Measurements from ENCODE around the gene DUSP1. TPM values are rescaled to one million over a fixed set of nuclear protein-coding genes. Genes with fewer than 3 reads are reported as not detected.

Gene DUSP1
- total RNA-seq, 1 donor from 2014 or later = 40.7 TPM

GRCh38 chr5:172744123-172745104 lies 26.6 kb downstream of the DUSP1 start:
- Mint-ChIP-seq H3K36me3 (ENCODE audit: insufficient read depth) (peaks cover 3% of the 10 kb centered on the region), H3K27me3 (peaks cover 3% of the 10 kb centered on the region), H3K4me3 (ENCODE audit: low read depth) (no peak overlapping the region), H3K27ac (peak overlapping the region; percentile 38), H3K4me1 (ENCODE audit: low read depth) (peaks cover 7% of the 10 kb centered on the region), H3K9me3 (ENCODE audit: low read depth) (peaks cover 8% of the 10 kb centered on the region)
- DNase-seq (ENCODE audit: low spot score, unreplicated experiment) = no peak
- no peak for TF ChIP-seq CTCF (IDR thresholded peaks at IDR 0.05; ENCODE audit: unreplicated experiment)

GRCh38 chr5:172743112-172743959 lies 27.7 kb downstream of the DUSP1 start:
- TF ChIP-seq CTCF (IDR thresholded peaks at IDR 0.05; ENCODE audit: unreplicated experiment) = no peak
- peaks cover 7% of the 10 kb centered on the region for H3K4me1 Mint-ChIP-seq (ENCODE audit: low read depth)
- peaks cover 3% of the 10 kb centered on the region for H3K27me3 Mint-ChIP-seq

GRCh38 chr5:172741206-172741582 lies 29.8 kb downstream of the DUSP1 start:
- H3K4me3 Mint-ChIP-seq (ENCODE audit: low read depth) = no peak overlapping the region
- H3K27me3 Mint-ChIP-seq = no peaks in the 10 kb centered on the region
- no peaks in the 10 kb centered on the region for H3K9me3 Mint-ChIP-seq (ENCODE audit: low read depth)
- H3K36me3 Mint-ChIP-seq (ENCODE audit: insufficient read depth) = no peaks in the 10 kb centered on the region
- H3K27ac Mint-ChIP-seq = no peak overlapping the region
- H3K4me1 Mint-ChIP-seq (ENCODE audit: low read depth) = peaks cover 8% of the 10 kb centered on the region
- TF ChIP-seq CTCF (IDR thresholded peaks at IDR 0.05; ENCODE audit: unreplicated experiment) = no peak
- DNase-seq (ENCODE audit: low spot score, unreplicated experiment) = no peak

More at GRCh38 chr5:172743112-172743959, 27.7 kb downstream of the DUSP1 start:
- no peak for DNase-seq (ENCODE audit: low spot score, unreplicated experiment)
- Mint-ChIP-seq H3K36me3 (ENCODE audit: insufficient read depth) (peaks cover 3% of the 10 kb centered on the region), H3K27ac (no peak overlapping the region), H3K9me3 (ENCODE audit: low read depth) (peaks cover 8% of the 10 kb centered on the region), H3K4me3 (ENCODE audit: low read depth) (no peak overlapping the region)

- no peak for TF ChIP-seq CTCF (IDR thresholded peaks at IDR 0.05; ENCODE audit: unreplicated experiment)
- no peaks in the 10 kb centered on the region for H3K27me3 Mint-ChIP-seq
- DNase-seq (ENCODE audit: low spot score, unreplicated experiment) = no peak
- no peaks in the 10 kb centered on the region for H3K36me3 Mint-ChIP-seq (ENCODE audit: insufficient read depth)
- no peak overlapping the region for H3K4me3 Mint-ChIP-seq (ENCODE audit: low read depth)
- H3K9me3 Mint-ChIP-seq (ENCODE audit: low read depth) = no peaks in the 10 kb centered on the region
- peaks cover 8% of the 10 kb centered on the region for H3K4me1 Mint-ChIP-seq (ENCODE audit: low read depth)
- no peak overlapping the region for H3K27ac Mint-ChIP-seq
These were observed 30.4 kb downstream of the DUSP1 start for GRCh38 chr5:172740428-172741205.
